Measurements from ENCODE around the gene CDAN1.
"Not testable (repeated sequence)": the region's sequence is repeated elsewhere in the genome, so short reads cannot be mapped to it uniquely, and the experiment has no call there.

The CDAN1 gene

GRCh38 chr15:42680142-42680482, 56.8 kb downstream of the CDAN1 start:
- H3K4me3 ChIP-seq (ENCODE audit: low read length); DNase-seq (ENCODE audit: low read depth, low spot score): not testable (repeated sequence)

- H3K4me3 ChIP-seq (ENCODE audit: low read length), result no peak overlapping the region
- DNase-seq (ENCODE audit: low read depth, low spot score), result no peak
Observed at GRCh38 chr15:42679285-42680141, 57.4 kb downstream of the CDAN1 start.

- no peak overlapping the region for H3K4me3 ChIP-seq (ENCODE audit: low read length)
- DNase-seq (ENCODE audit: low read depth, low spot score), result no peak
Observed at GRCh38 chr15:42675021-42675420, 61.9 kb downstream of the CDAN1 start.

- no peak overlapping the region for H3K4me3 ChIP-seq (ENCODE audit: low read length)
- no peak for DNase-seq (ENCODE audit: low read depth, low spot score)
Observed at GRCh38 chr15:42674472-42674871, 62.5 kb downstream of the CDAN1 start.
